Measurements from ENCODE around the gene GLI1.
"Not testable (repeated sequence)": the region's sequence is repeated elsewhere in the genome, so short reads cannot be mapped to it uniquely, and the experiment has no call there.

GLI1 gene

GRCh38 chr12:57476993-57477709 lies 17.6 kb downstream of the GLI1 start:
- no peak for DNase-seq

GRCh38 chr12:57477710-57478681 lies 18.4 kb downstream of the GLI1 start:
- DNase-seq = no peak

- no peak for DNase-seq
Measured at GRCh38 chr12:57479043-57479375, 19.4 kb downstream of the GLI1 start.

- peak; percentile 71 for DNase-seq
Measured at GRCh38 chr12:57479376-57480115, 20.0 kb downstream of the GLI1 start, which contains the start of gene ARHGAP9. Gene ARHGAP9, minus strand, starts transcription at chr12:57479866. Its CDS starts 460 bp downstream, at chr12:57479406.

GRCh38 chr12:57481671-57482070 lies 22.1 kb downstream of the GLI1 start:
- no peak for DNase-seq

GRCh38 chr12:57483466-57483865 lies 23.9 kb downstream of the GLI1 start:
- no peak for DNase-seq

- no peak for DNase-seq
Measured at GRCh38 chr12:57485695-57486094, 26.1 kb downstream of the GLI1 start.

GRCh38 chr12:57487055-57487596 lies 27.5 kb downstream of the GLI1 start:
- no peak for DNase-seq

- DNase-seq = peak; percentile 92
Measured at GRCh38 chr12:57487597-57488401, 28.2 kb downstream of the GLI1 start, which contains the start of gene MARS1. Gene MARS1, plus strand, starts transcription at chr12:57488068. Its CDS starts 23 bp downstream, at chr12:57488091.

GRCh38 chr12:57488402-57489156 lies 29.0 kb downstream of the GLI1 start:
- DNase-seq = no peak

- DNase-seq = no peak
Measured at GRCh38 chr12:57489157-57489641, 29.6 kb downstream of the GLI1 start.

GRCh38 chr12:57490126-57490525 lies 30.5 kb downstream of the GLI1 start:
- DNase-seq = no peak

- DNase-seq = no peak
Measured at GRCh38 chr12:57491393-57492280, 32.1 kb downstream of the GLI1 start.

- not testable (repeated sequence) for DNase-seq
Measured at GRCh38 chr12:57495051-57495701, 35.6 kb downstream of the GLI1 start.

- DNase-seq = no peak
Measured at GRCh38 chr12:57496822-57497221, 37.2 kb downstream of the GLI1 start.

- no peak for DNase-seq
Measured at GRCh38 chr12:57497223-57498131, 37.9 kb downstream of the GLI1 start.

GRCh38 chr12:57498132-57498502 lies 38.5 kb downstream of the GLI1 start:
- DNase-seq = no peak

GRCh38 chr12:57498571-57498970 lies 39.0 kb downstream of the GLI1 start:
- DNase-seq = no peak

Measured in activated CD8-positive, alpha-beta memory T cell treated with anti-CD3 and anti-CD28 coated beads, Interleukin-2, amount 50 U/mL, for 48 hours (primary cell).